Epidermal melanocyte (primary cell): ENCODE data around the gene FGGY.
"Not testable (repeated sequence)": the region's sequence is repeated elsewhere in the genome, so short reads cannot be mapped to it uniquely, and the experiment has no call there.

Source experiments
- DNase-seq: peaks from one replicate; pipeline ENCODE4 v3.0.0; 2011; ENCODE audit warnings: low spot score; ENCODE audit not compliant: insufficient read length

The FGGY gene

DNA sequence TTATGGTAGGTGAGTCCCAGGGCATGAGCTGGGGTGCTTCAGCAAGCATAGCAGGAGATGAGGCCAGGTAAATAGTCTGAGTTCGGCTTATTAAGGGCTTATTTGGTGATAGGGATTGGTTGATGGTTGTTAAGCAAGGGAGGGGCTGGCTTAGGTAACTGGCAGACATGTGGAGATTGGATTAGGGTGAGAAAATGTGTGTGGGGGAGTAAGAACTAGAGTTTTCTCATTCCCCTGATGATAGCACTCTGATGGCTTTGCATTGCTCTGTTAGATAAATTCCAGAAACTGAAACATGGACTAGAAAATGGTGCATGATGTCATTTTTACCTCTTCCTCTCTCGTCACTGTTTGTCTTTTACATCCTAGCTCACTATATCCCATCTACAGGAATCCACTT lies 53.6 kb downstream of the FGGY start:
- no peak for DNase-seq

DNA sequence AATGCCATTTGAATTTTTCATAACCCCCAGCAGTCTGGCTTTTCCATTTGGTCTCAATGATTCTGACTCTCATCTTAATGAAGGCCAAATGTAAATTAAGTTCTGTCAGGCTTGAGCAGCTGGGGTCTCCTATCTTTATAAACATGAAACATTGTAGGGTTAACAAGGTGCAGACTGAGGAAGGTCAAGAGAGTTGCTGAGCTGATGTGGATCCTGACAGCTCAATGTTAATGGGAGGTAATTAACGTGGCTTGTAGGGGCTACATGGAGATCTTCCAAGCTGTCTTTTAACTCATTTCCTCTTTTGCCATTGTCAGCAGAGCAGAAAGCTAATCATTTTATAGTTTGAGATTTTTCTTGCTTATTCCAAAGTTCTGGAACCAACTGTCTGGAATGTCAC lies 55.2 kb downstream of the FGGY start:
- DNase-seq = no peak

DNA sequence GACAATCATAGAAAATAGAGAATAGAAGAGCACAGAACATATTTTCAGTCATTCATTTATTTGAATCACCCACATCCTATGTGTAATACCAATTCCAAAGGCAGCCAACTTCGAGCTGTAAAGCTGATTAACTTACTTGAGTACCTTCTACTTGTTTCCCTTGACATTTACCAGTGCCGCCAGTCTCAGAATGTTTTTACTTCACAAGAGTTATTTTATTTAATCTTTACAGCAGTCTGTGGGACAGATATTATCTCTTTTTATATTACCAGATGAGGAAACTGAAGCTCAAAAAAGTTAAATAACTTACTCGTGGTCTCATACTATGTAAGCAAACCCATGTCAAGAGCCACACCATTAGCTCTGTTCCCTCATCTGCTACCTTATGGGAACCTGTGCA lies 56.6 kb downstream of the FGGY start:
- DNase-seq = no peak

DNA sequence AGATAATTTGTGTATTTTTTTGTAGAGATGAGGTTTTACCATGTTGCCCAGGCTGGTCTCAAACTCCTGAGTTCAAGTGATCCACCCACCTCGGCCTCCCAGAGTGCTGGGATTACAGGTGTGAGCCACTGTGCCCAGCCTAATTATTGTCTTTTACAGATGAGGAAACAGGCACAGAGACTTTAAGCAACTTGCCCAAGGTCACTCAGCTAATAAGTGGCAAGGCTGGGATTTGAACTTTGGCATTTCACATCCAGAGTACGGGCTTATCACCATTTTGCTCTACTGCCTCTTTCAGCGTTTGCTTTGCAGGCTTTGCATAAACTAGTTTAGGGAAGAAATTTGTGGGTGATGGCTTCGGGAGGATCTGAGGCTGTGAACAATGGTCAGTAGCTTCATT lies 57.3 kb downstream of the FGGY start:
- DNase-seq = not testable (repeated sequence)

DNA sequence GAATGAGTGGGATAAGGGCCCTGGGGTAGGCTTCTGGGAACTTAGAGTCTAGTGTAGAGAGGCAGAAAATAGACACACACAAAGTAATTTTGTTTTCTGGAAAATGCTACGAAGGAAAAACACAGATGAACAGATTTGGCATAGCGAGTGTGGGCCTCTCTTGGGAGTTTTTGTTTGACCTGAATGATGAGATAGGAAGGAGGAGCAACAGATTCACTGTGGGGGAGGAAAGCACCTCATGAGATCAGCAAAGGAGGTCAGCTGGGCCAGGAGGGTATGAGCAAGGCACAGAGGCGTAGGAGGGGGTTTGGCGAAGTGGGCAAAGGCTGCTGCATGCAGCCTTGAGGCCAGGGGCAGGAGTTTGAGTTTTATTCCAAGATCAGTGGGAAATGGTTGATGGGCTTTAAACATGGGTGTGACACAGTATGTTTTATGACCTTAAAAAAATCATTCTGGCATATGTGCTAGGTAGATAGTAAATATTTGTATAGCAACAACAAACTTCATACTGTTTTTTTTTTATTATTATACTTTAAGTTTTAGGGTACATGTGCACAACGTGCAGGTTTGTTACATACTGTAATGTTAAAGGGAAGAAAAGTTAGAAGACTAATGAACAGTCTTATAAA lies 57.9 kb downstream of the FGGY start:
- DNase-seq = no peak

DNA sequence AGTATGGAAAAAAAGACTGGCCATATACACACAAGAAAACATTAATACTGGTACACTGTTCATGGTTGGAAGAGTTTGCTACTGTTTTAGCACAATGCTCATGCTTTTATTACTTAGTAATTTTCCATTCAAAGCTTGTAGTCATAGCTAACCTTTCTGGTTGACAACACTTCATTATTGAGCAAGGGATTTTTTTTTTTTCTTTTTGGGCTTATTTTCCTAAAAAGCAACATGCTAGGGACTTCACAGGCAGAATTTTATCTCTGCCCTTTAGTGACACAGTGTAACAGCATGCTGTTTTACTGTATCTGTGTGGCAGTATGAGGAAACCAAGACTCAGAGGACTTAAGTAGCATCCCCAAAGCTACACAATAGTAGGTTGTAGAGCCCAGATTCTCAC lies 58.5 kb downstream of the FGGY start:
- no peak for DNase-seq

DNA sequence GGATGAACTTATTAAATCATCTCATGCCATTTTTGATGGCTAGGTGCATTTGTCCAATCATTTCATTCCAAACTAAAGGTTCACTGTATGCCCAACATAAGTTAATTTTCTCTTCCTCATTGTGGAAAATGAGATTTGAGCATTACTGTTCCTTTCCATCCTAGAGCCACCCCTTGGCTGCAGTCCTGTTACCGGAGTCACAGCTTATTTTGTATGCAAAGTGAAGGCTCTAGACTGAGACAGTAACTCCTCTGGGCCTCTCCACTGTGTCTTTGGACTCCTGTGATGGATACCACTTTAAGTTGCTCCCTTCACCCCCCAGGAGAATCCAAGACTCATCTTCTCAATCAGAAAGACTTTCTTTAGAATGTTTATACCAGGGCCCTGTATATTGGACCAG lies 59.7 kb downstream of the FGGY start:
- no peak for DNase-seq

DNA sequence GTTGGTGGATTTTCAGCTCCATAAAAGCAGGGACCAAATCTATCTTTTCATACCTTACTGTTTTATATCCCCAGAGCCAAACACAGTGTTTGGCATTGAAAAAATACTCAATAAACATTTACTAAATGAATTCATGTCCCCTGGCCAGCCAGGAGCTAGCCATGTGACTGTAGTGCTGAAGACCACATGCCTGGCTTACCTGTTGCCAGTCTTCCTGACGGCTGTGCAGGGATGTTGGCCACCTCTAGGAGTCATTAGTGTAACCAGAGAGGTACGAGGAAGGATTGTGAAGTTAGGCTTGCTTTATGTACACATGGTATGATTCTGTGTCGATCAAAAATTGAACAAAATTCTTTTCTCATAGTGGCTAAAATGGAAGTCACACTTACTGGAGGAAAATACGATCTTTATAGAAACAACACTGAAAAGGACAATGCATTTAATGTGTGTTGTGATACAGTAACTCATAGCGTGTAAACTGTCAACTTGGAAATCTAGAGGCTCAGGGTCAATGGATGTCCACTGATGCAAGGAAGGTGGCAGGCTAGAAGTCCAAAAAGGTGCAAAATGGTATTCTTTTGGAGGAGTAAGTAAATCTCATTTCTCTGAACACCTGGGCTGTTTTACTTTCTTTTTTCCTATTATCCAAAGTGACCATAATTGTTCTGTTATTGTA lies 60.9 kb downstream of the FGGY start:
- no peak for DNase-seq

DNA sequence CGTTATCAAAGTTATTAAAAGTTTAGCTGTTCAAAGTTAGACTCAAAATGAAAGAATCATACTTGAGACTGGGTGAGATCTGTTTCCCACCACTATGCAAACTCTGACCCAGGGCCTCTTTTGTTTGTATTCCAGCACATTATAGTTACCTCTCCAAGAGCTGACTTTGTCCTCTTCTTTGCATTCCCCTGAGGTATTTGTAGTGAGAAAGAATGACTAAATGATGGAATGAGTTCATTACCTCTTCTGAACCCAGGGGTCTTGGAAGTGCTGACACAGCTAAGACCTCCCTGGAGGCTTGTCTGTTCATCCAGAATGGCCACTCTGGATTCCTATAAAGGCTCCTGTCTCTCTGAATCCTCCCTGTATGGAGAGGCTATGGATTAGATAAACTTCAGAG lies 62.4 kb downstream of the FGGY start:
- no peak for DNase-seq

DNA sequence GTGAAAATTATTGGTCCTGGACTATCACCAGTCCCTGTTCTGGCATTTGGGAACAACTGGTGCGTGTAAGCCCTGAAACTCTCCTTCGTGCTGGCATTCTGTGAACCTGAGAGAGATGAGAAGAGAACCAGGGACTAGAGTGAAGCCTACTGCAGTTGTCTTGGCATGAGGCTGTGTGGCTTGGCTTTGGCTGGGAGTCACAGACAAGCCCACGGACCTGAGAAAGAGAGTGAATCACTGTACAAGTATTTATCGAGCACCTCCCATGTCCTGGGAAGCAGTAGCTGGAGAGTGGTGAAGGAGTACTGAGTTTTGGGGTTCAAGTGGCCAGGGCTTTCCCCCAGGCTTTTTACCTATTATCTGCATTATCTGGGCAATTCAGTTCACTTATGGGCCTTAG lies 63.3 kb downstream of the FGGY start:
- DNase-seq = no peak

DNA sequence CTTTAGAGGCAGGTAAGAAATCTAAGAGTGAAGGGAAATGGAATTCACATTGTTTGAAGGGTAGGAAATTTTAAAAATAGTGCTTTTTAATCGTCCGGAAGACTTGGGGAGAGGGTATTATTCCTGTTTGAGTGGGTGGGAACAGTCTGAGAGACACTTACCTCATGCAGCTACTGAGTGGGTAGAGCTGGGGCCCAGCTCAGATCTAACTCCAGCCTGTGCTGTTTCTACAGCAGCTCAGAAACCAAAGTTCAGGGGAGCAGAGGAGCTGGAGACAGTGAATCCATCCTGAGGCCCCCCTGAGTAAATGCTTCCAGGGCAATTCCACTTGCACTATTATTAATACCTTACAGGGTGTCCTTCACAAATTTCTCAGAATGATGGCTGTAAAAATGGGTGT lies 63.8 kb downstream of the FGGY start:
- no peak for DNase-seq

DNA sequence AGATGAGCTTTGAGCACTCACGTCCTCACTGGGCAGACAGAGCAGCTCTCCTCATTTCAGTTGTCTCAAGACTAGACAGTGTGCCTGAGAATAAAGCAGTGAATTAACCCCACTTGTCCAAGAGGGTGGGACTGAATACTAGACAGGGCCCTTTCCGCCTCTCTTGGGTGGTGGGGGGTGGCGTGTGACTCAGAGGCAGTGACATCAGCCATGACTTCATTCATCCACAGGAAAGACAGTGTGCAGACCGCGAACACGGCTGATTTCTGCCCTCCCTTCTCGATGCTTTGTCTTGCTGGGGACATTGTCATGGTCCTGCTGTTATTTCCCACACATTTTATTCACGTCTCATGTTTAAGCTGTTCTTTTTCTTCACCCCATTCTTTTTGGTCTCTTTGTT lies 64.9 kb downstream of the FGGY start:
- DNase-seq = no peak

DNA sequence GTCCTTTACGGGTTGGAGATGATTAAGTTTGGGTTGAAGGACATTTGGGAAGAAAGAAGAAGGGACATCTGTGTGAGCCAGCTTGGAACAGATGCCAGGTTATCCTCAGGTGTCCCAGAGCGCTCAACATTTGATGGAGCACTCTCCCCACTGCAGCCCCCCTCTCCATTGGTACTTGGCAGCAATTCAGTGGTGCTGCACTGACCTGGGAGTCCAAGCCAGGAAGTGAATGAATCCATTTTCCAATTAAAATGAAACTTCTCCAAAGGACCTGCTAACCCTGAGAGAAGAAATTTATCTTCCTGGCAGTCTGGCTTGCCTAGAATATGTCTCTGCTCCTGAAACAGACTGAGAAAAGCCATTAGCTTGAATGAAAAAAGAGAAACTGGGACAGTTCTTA lies 67.1 kb downstream of the FGGY start:
- no peak for DNase-seq

DNA sequence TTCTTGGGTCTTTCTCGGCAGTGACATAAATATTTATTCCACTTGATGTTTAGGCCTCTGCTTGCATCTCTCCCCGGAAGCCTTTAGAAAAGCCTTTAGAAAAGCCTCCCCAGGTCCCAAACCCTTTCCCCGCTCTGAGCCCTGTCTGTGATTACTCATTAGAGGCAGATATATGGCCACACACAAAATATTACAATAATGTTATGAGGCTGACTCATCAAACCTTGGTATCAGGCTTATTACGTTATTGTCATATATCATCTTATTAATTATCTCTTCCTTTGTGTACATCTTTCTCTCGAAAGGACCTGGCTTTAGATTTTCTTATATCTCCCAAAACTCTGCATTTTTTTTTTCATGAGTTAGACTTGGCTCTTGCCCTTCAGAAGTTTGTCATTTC lies 69.5 kb downstream of the FGGY start:
- DNase-seq = no peak

DNA sequence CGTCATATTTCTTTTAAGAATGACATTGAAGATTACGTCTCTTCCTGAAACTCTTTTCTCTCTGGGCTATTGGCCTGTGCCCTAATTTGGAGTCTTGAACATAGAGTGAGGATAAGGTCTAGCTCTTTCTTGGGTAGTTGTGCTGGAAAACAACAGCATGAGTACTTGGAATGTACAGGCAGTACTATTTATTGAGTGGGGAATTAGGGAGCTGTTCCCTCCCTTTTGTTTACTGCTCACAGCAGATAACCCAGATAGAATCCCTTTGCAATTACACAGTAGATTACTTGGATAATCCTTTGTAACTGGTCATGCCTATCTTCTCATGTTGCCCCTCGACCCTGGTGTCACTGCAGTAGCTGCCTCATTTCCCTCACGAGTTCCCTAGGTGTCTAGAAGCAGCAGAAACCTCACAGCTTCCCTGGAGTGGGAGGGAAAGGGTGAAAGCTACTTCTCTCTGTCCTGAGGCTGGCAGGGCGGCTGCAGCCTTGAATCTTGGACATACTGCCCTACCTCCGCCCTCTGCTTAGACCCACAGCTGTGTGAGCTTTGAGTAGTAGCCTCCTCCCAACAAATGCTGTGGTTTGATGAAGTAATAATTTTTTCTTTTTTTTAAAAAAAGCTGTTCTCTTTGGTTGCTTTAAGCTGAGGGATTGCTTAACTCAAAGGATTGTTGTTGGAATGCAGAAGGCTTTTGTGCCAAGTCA lies 70.6 kb downstream of the FGGY start:
- DNase-seq = peak; percentile 69

DNA sequence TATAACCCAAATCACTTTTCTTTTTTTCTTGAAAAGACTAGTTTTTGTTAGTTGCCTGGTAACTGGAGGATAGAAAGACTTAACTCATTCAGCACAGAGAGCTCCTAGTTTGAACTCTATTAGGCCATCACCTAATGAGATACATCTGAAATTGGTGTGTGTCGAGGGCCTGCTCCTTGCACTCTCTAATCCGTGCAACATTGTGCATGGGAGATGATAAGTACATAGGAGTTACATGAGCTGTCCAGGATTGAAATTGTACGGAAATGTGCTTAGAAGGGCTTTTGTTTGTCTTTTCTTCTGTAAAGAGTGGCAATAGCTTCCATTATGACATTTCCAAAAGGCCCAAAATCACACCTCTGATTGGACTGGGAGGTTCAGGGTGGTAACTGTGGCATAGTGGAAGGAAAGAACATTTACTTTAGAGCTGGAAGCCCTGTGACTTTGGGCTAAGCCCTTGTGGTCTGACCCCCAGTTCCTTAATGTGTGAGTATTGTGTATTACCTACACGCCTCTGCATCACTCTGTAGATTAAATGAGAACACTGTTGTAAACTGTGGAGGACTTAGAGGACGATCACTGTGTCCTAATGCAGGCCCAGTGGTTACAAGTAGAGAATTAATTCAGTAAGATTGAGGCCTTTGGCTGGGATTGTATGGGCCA lies 71.2 kb downstream of the FGGY start:
- DNase-seq = no peak

DNA sequence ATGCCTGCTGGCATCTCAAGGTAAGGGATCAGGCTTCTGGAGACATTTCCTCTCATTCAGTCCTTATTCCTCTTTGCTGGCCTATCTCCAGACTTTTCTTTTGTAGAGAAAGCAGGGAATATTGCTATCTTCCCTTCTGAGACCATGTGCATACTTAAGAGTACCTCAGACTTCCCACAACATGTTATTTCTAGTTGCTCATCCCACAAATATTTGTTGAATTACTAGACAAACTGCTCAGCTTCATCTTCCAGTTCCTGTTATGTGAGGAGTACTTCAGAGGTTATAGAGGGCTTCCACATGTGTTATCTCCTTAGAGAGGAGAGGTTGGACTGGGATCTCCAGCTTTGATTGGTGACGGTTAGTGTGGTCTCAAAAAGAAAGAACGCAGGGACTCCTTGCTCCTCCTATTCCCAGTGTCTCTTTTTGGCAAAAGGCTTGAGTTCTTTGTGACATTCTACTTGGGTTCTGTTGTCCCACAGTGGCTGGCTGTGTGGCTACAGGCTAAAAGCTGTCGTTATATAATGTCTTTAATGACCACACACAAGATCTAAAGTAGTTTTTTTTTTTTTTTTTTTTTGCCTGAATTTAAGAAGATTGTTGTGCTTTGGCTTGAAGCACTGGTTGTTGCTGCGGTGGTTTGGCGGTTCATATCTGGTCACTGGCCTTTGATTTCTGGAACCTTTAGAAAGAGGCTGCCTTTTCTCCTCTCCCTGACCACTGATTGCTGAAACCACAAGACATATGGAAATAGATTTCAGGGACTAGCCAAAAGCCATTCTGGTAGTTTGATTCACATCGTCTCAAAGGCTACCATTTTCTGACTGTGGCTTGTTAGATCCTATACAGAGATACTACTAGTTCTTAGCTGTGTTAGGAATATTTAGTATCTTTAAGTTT lies 78.7 kb downstream of the FGGY start:
- peak; percentile 56 for DNase-seq

DNA sequence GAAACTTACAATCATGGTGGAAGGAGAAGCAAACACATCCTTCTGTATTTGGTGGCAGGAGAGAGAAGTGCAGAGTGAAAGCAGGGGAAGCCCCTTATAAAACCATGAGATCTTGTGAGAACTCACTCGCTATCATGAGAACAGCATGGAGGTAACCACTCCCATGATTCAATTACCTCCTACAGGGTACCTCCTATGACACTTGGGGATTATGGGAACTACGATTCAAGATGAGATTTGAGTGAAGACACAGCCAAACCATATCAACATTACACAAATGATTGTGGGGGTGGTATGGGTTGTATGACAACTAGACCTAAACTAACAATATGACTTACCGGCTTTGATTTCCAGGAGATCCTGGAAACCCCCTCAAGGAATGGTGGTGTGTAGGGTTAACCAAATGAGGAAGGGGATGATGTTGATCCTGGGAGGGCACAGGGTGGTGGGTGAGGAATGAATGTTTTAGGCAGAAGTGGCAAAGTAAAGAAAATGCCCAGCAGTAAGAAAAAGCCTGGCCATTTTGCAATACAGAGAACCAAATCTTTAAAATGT lies 80.5 kb downstream of the FGGY start:
- DNase-seq = no peak

DNA sequence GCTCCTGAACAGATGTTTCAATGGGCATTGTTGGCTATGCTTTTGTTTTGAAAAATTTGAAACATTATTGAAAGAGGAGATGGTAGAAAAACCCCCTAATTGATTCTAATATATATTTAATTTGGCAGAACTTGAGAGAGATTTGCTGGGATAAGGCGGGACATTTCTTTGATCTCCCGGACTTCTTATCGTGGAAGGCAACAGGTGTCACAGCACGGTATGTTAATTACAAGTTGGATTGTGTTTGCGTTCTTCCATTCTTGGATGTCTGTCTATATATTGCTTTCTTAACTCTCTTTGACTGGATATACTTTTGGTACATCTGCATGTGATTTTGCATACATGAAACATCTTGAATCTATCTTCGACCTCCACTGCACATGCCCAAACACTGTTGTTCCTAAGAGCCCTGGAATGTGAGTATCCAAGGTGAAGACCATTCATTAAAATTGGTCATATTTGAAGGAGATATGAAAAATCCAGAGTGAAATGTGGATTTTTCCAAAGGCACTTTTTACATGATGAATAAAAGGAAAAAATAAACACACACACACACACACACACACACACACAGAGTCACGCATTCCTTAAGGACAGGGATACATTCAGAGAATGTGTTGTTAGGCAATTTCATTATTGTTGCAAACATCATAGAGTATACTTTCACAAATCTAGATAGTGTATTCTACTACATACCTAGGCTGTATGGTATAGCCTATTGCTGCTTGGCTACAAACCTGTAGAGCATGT lies 81.9 kb downstream of the FGGY start:
- DNase-seq = no peak

DNA sequence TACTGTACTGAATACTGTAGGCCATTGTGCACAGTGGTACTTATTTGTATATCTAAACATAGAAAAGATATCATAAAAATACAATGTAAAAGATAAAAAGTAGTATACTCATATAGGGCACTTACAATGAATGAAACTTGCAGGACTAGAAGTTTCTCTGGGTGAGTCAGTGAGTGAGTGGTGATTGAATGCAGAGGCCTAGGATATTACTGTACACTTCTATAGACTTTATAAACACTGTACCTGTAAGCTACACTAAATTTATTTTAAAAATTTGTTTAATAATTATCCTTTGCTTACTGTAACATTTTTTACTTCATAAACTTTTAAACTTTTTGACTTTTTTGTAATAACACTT lies 82.5 kb downstream of the FGGY start:
- DNase-seq = no peak
